H1 (cell line): ENCODE measurements around the gene GPD1. TPM values are rescaled to one million over a fixed set of nuclear protein-coding genes. Genes with fewer than 3 reads are reported as not detected.

ENCODE experiments used
- CTCF ChIA-PET: fragments of 300-600 bp; sonication (Branson Sonifier 250); formaldehyde crosslinking; loops from one replicate; lab custom pipeline; 2021; ENCODE audit not compliant: partially characterized antibody; lab: Charles Lee
- POLR2A ChIA-PET: fragments of 300-600 bp; sonication (Branson Sonifier 250); formaldehyde crosslinking; loops from one replicate; lab custom pipeline; 2021; ENCODE audit warnings: inconsistent platforms; ENCODE audit not compliant: partially characterized antibody; lab: Charles Lee
- DNase-seq, 2 experiments: peaks; one replicate each; pipeline versions ENCODE4 v3.0.0 to v3.0.0-alpha.2; 2010 to 2022; ENCODE audit warnings: low spot score in 2 of 2, low read depth in 1 of 2, mixed read lengths in 1 of 2
- FAIRE-seq: peaks from 2 replicates; lab custom pipeline; 2011; peaks lifted over from hg19 to GRCh38; lab: Jason Lieb, UNC
- H2AFZ ChIP-seq: 2 replicates; pipeline ENCODE4 v1.8.1; 2012; ENCODE audit warnings: low read length, inconsistent platforms
- H2AK5ac ChIP-seq: 2 replicates; pipeline ENCODE4 v1.6.1; 2013; ENCODE audit warnings: low read depth, low read length
- H2BK120ac ChIP-seq: replicated peaks from 2 replicates; pipeline ENCODE3; 2013; ENCODE audit warnings: low read depth, low read length, inconsistent platforms
- H2BK12ac ChIP-seq: 2 replicates; pipeline ENCODE4 v1.6.1; 2013; ENCODE audit warnings: low read depth, low read length
- H2BK15ac ChIP-seq: 2 replicates; pipeline ENCODE4 v1.6.1; 2013; ENCODE audit warnings: low read length
- H2BK20ac ChIP-seq: 2 replicates; pipeline ENCODE4 v1.6.1; 2013; ENCODE audit warnings: low read length
- H2BK5ac ChIP-seq: 2 replicates; pipeline ENCODE4 v1.6.1; 2013; ENCODE audit warnings: low read depth, low read length
- H3K14ac ChIP-seq: 2 replicates; pipeline ENCODE4 v1.6.1; 2013; ENCODE audit warnings: inconsistent platforms; ENCODE audit not compliant: insufficient read length
- H3K18ac ChIP-seq: 2 replicates; pipeline ENCODE4 v1.6.1; 2013; ENCODE audit warnings: low read length; ENCODE audit errors: extremely low read depth
- H3K23ac ChIP-seq: 2 replicates; pipeline ENCODE4 v1.6.1; 2013; ENCODE audit warnings: inconsistent platforms; ENCODE audit not compliant: insufficient read length
- H3K23me2 ChIP-seq: 2 replicates; pipeline ENCODE4 v1.6.1; 2013; ENCODE audit warnings: low read depth, low read length
- H3K27ac ChIP-seq: 2 replicates; pipeline ENCODE4 v1.6.1; 2011; ENCODE audit warnings: low read depth, low read length, inconsistent platforms
- H3K27me3 ChIP-seq, 4 experiments: replicated peaks in 1 of 4; 1 replicate in 1 of 4; 2 replicates in 3 of 4; pipeline versions ENCODE4 v1.6.1 to v1.8.1; 2011 to 2013; ENCODE audit warnings: low read length in 3 of 4, mild to moderate bottlenecking in 3 of 4, inconsistent platforms in 2 of 4, mixed read lengths in 2 of 4, moderate library complexity in 1 of 4; ENCODE audit not compliant: control insufficient read depth in 3 of 4, insufficient read depth in 3 of 4; ENCODE audit errors: extremely low read depth in 1 of 4
- H3K36me3 ChIP-seq, 4 experiments: 2 replicates each; pipeline versions ENCODE4 v1.6.1 to v1.8.1; 2011 to 2013; ENCODE audit warnings: mild to moderate bottlenecking in 4 of 4, low read length in 3 of 4, moderate library complexity in 2 of 4, control low read depth in 1 of 4, inconsistent platforms in 1 of 4; ENCODE audit not compliant: insufficient read depth in 4 of 4, control insufficient read depth in 2 of 4
- H3K4ac ChIP-seq: replicated peaks from 2 replicates; pipeline ENCODE3; 2013; ENCODE audit warnings: low read length, low read depth, mixed read lengths, inconsistent platforms; ENCODE audit not compliant: insufficient read length
- H3K4me1 ChIP-seq, 4 experiments: replicated peaks in 1 of 4; 1 replicate in 1 of 4; 2 replicates in 3 of 4; pipeline versions ENCODE4 v1.6.1 to v1.8.1; 2011 to 2013; ENCODE audit warnings: low read length in 3 of 4, inconsistent platforms in 2 of 4, mixed read lengths in 1 of 4; ENCODE audit not compliant: insufficient read depth in 4 of 4, control insufficient read depth in 3 of 4
- H3K4me2 ChIP-seq, 2 experiments: 2 replicates each; pipeline versions ENCODE4 v1.6.1 to v1.8.1; 2011 to 2013; ENCODE audit warnings: low read depth in 2 of 2, low read length in 2 of 2, control low read depth in 1 of 2, inconsistent platforms in 1 of 2, mild to moderate bottlenecking in 1 of 2; ENCODE audit not compliant: insufficient read depth in 1 of 2
- H3K4me3 ChIP-seq, 4 experiments: fragments of 200-600, 300-600 bp in 1 of 4; sonication (generic), shearing (Covaris generic), sonication (Bioruptor Twin) in 1 of 4; 2 replicates each; pipeline versions ENCODE4 v1.5.1 to v1.8.1; 2011 to 2016; ENCODE audit warnings: low read length in 4 of 4, low read depth in 3 of 4, control low read depth in 2 of 4, inconsistent platforms in 2 of 4, mild to moderate bottlenecking in 2 of 4, mixed read lengths in 1 of 4, moderate library complexity in 1 of 4; ENCODE audit not compliant: insufficient read depth in 2 of 4; ENCODE audit errors: extremely low read depth in 1 of 4
- H3K56ac ChIP-seq: replicated peaks from 2 replicates; pipeline ENCODE3; 2013; ENCODE audit warnings: low read depth, mild to moderate bottlenecking, mixed read lengths, low read length, inconsistent platforms; ENCODE audit not compliant: insufficient read length
- H3K79me1 ChIP-seq: 2 replicates; pipeline ENCODE4 v1.6.1; 2013; ENCODE audit warnings: low read depth, low read length, control low read depth
- H3K79me2 ChIP-seq, 2 experiments: 2 replicates each; pipeline versions ENCODE4 v1.6.1 to v1.8.1; 2012 to 2013; ENCODE audit warnings: low read length in 2 of 2, mild to moderate bottlenecking in 2 of 2, inconsistent platforms in 1 of 2; ENCODE audit not compliant: insufficient read depth in 2 of 2, control insufficient read depth in 1 of 2
- H3K9ac ChIP-seq, 4 experiments: replicated peaks in 1 of 4; 1 replicate in 1 of 4; 2 replicates in 3 of 4; pipeline versions ENCODE4 v1.6.1 to v1.8.1; 2011 to 2013; ENCODE audit warnings: low read depth in 3 of 4, low read length in 3 of 4, control low read depth in 2 of 4, mild to moderate bottlenecking in 2 of 4, moderate library complexity in 2 of 4, inconsistent platforms in 1 of 4; ENCODE audit errors: extremely low read depth in 1 of 4
- H3K9me3 ChIP-seq, 2 experiments: 2 replicates each; pipeline versions ENCODE4 v1.6.1 to v1.8.1; 2012 to 2013; ENCODE audit warnings: mild to moderate bottlenecking in 2 of 2, moderate library complexity in 2 of 2, control low read depth in 1 of 2, inconsistent platforms in 1 of 2, low read depth in 1 of 2, low read length in 1 of 2, mixed read lengths in 1 of 2; ENCODE audit not compliant: insufficient read depth in 2 of 2
- H4K20me1 ChIP-seq, 2 experiments: replicated peaks in 1 of 2; 2 replicates each; pipeline versions ENCODE3 to v1.8.1; 2011 to 2013; ENCODE audit warnings: inconsistent platforms in 2 of 2, low read length in 2 of 2, mild to moderate bottlenecking in 1 of 2; ENCODE audit not compliant: insufficient read depth in 2 of 2, control insufficient read depth in 1 of 2
- H4K5ac ChIP-seq: 2 replicates; pipeline ENCODE4 v1.6.1; 2013; ENCODE audit warnings: low read length, low read depth, mixed read lengths, inconsistent platforms; ENCODE audit not compliant: insufficient read length
- H4K8ac ChIP-seq: 2 replicates; pipeline ENCODE4 v1.8.0; 2013; ENCODE audit warnings: mild to moderate bottlenecking, moderate library complexity, low read length, inconsistent platforms; ENCODE audit not compliant: insufficient read depth; ENCODE audit errors: extremely low read depth
- H4K91ac ChIP-seq: replicated peaks from 2 replicates; pipeline ENCODE3; 2013; ENCODE audit warnings: low read length, mixed read lengths, inconsistent platforms; ENCODE audit not compliant: insufficient read length
- BACH1 ChIP-seq: IDR thresholded peaks from 2 replicates; pipeline ENCODE4 v1.6.1; 2012; ENCODE audit warnings: low read length, improper control_type of control experiment
- EGR1 ChIP-seq: IDR thresholded peaks from 2 replicates; pipeline ENCODE4 v1.6.1; 2011; ENCODE audit warnings: low read depth, low read length, borderline replicate concordance
- KDM4A ChIP-seq: IDR thresholded peaks from one replicate; pipeline ENCODE4 v1.7.1; 2012; ENCODE audit warnings: low read depth, mild to moderate bottlenecking, moderate library complexity, low read length, inconsistent platforms; ENCODE audit not compliant: severe bottlenecking
- RFX5 ChIP-seq: IDR thresholded peaks from 2 replicates; pipeline ENCODE4 v1.6.1; 2011; ENCODE audit warnings: low read depth, low read length, improper control_type of control experiment, borderline replicate concordance
- RNF2 ChIP-seq: fragments of 200-900, 300-1000 bp; sonication (generic); IDR thresholded peaks from 2 replicates; pipeline ENCODE4 v1.7.1; 2016; ENCODE audit warnings: borderline replicate concordance, low read depth, mild to moderate bottlenecking, antibody characterized with exemption, low read length; ENCODE audit not compliant: poor library complexity, severe bottlenecking; ENCODE audit errors: missing control alignments
- RXRA ChIP-seq: IDR thresholded peaks from 2 replicates; pipeline ENCODE4 v1.6.1; 2011; ENCODE audit warnings: low read depth, mild to moderate bottlenecking, low read length, moderate library complexity; ENCODE audit not compliant: insufficient read depth
- SIRT6 ChIP-seq: IDR thresholded peaks from one replicate; pipeline ENCODE4 v1.7.1; 2012; ENCODE audit warnings: low read length, inconsistent platforms
- ZNF274 ChIP-seq: IDR thresholded peaks from 2 replicates; pipeline ENCODE4 v1.7.0; 2012; ENCODE audit warnings: low read length, borderline replicate concordance; ENCODE audit errors: extremely low read depth
- WGBS, 2 experiments: shearing (Covaris generic) in 1 of 2; methylation state at CpG; one replicate each; pipeline versions ENCODE4 v1.1.6 to v1.1.7; 2013 to 2015; ENCODE audit warnings: low lambda C conversion rate in 2 of 2, mixed read lengths in 2 of 2, inconsistent platforms in 1 of 2, low coverage in 1 of 2, missing lambda C conversion rate in 1 of 2; ENCODE audit not compliant: insufficient replicate concordance in 2 of 2, insufficient coverage in 1 of 2, insufficient read length in 1 of 2; ENCODE audit errors: extremely low coverage in 1 of 2, missing lambda C conversion rate in 1 of 2; 5-methylcytosine and 5-hydroxymethylcytosine counted together
- polyA plus RNA-seq, 7 experiments: library from polyadenylated mRNA; depleted of rRNA in 3 of 7; stranded (reverse) in 5 of 7; unstranded in 2 of 7; fragments of >200 nt in 5 of 7; fragments of 200-250 nt in 2 of 7; gene quantifications; 1 replicate in 5 of 7; 2 replicates in 1 of 7; 4 replicates in 1 of 7; pipeline versions ENCODE4 v1.2.1 to v1.2.3, GENCODE V29; 2011 to 2013; ENCODE audit warnings: missing spikeins in 2 of 7, mixed read lengths in 2 of 7
- total RNA-seq: library from RNA; stranded (reverse); fragmentation: NEBNext Ultra II Directional; extraction: Animal tissue kit (Norgen Biotek cat#: 25700); gene quantifications from 2 replicates; pipeline ENCODE4 v1.2.1, GENCODE V29; 2021

The GPD1 gene
- total and polyA plus RNA-seq, 2 of the 8 experiments (the other 6 are each of a cell fraction or from before 2014, with no cell fraction given), result 0.45 to 0.74 TPM

- TF ChIP-seq ZNF274 (no peak), RFX5 (no peak), BACH1 (no peak), EGR1 (no peak), RNF2 (no peak), RXRA (no peak), SIRT6 (no peak), KDM4A (no peak)
- POLR2A ChIA-PET, result interaction anchor here (1.2 to 25.0 kb wide), 4 partner anchors 8 to 39 kb away, joined by 3 to 457 read pairs (median 4); partner anchors contain the start of genes COX14 and GPD1
Observed at GRCh38 chr12:50090391-50090790, 13.4 kb upstream of the GPD1 start.

More at GRCh38 chr12:50090391-50090790, 13.4 kb upstream of the GPD1 start:
- H3K23ac ChIP-seq, result no peak overlapping the region
- no peak overlapping the region for H3K4ac ChIP-seq
- H3K9me3 ChIP-seq, result no peaks in the 10 kb centered on the region
- H3K56ac ChIP-seq, result no peak overlapping the region
- H2AK5ac ChIP-seq, result no peak overlapping the region
- 96% methylated on average over 5 of the region's 5 CpGs; no CpG with 5 or more reads in 1 of the 2 experiments for WGBS, 2 experiments
- H3K79me2 ChIP-seq, result peaks cover 0 to 18% of the 10 kb centered on the region in 2 experiments; a peak in 3 of 4 replicates
- no peak overlapping the region for H3K4me3 ChIP-seq
- no peak overlapping the region for H3K27ac ChIP-seq
- H4K20me1 ChIP-seq, result peaks cover 7 to 16% of the 10 kb centered on the region in 2 experiments
- no peak overlapping the region for H4K5ac ChIP-seq
- peaks cover 0 to 5% (median 1%) of the 10 kb centered on the region in 4 experiments; a peak in 2 of 7 replicates for H3K4me1 ChIP-seq
- H4K8ac ChIP-seq, result no peak overlapping the region
- H2AFZ ChIP-seq, result no peak overlapping the region
- no peak overlapping the region for H3K9ac ChIP-seq
- no peak overlapping the region for H2BK12ac ChIP-seq
- peaks cover 57 to 85% (median 77%) of the 10 kb centered on the region in 4 experiments for H3K36me3 ChIP-seq
- H3K27me3 ChIP-seq, result no peaks in the 10 kb centered on the region
- H3K14ac ChIP-seq, result no peak overlapping the region
- CTCF ChIA-PET, result interaction anchor here (0.6 to 27.3 kb wide), 13 partner anchors 12 to 700 kb away, joined by 3 to 625 read pairs (median 3); partner anchors contain the start of genes COX14 and GPD1
- no peak overlapping the region for H2BK5ac ChIP-seq
- H3K79me1 ChIP-seq, result no peaks in the 10 kb centered on the region; the same call in 1 of the 2 replicates
- FAIRE-seq (no peak), DNase-seq (no peak)
- H4K91ac ChIP-seq, result no peak overlapping the region
- no peak overlapping the region for H3K4me2 ChIP-seq
- no peak overlapping the region for H2BK120ac ChIP-seq
- H2BK15ac ChIP-seq, result no peak overlapping the region
- no peak overlapping the region for H3K18ac ChIP-seq
- H3K23me2 ChIP-seq, result peaks cover 6% of the 10 kb centered on the region
- H2BK20ac ChIP-seq, result no peak overlapping the region
